ENCODE results near the gene PDE7B.

- TF ChIP-seq EP300 (IDR thresholded peaks at IDR 0.05; ENCODE audit: borderline replicate concordance in 1 of 2, low read depth in 1 of 2, low read length in 1 of 2): no peak
- no peak for TF ChIP-seq CTCF (IDR thresholded peaks at IDR 0.05)
- TF ChIP-seq, protein P1, sequence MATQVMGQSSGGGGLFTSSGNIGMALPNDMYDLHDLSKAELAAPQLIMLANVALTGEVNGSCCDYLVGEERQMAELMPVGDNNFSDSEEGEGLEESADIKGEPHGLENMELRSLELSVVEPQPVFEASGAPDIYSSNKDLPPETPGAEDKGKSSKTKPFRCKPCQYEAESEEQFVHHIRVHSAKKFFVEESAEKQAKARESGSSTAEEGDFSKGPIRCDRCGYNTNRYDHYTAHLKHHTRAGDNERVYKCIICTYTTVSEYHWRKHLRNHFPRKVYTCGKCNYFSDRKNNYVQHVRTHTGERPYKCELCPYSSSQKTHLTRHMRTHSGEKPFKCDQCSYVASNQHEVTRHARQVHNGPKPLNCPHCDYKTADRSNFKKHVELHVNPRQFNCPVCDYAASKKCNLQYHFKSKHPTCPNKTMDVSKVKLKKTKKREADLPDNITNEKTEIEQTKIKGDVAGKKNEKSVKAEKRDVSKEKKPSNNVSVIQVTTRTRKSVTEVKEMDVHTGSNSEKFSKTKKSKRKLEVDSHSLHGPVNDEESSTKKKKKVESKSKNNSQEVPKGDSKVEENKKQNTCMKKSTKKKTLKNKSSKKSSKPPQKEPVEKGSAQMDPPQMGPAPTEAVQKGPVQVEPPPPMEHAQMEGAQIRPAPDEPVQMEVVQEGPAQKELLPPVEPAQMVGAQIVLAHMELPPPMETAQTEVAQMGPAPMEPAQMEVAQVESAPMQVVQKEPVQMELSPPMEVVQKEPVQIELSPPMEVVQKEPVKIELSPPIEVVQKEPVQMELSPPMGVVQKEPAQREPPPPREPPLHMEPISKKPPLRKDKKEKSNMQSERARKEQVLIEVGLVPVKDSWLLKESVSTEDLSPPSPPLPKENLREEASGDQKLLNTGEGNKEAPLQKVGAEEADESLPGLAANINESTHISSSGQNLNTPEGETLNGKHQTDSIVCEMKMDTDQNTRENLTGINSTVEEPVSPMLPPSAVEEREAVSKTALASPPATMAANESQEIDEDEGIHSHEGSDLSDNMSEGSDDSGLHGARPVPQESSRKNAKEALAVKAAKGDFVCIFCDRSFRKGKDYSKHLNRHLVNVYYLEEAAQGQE (IDR thresholded peaks at IDR 0.05; ENCODE audit: low read depth, low read length): no peak
- TF ChIP-seq, protein P2, sequence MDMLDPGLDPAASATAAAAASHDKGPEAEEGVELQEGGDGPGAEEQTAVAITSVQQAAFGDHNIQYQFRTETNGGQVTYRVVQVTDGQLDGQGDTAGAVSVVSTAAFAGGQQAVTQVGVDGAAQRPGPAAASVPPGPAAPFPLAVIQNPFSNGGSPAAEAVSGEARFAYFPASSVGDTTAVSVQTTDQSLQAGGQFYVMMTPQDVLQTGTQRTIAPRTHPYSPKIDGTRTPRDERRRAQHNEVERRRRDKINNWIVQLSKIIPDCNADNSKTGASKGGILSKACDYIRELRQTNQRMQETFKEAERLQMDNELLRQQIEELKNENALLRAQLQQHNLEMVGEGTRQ (IDR thresholded peaks at IDR 0.05; ENCODE audit: borderline replicate concordance, low read depth, low read length): no peak
- no peak for TF ChIP-seq FOSL2 (IDR thresholded peaks at IDR 0.05; ENCODE audit: borderline replicate concordance, low read depth)
- no peak for TF ChIP-seq MXI1 (IDR thresholded peaks at IDR 0.05; ENCODE audit: low read depth, low read length)
- no peak for TF ChIP-seq FOXJ3 (CRISPR knock-in tag; IDR thresholded peaks at IDR 0.05)
- TF ChIP-seq POLR2AphosphoS5 (IDR thresholded peaks at IDR 0.05; ENCODE audit: low read depth, low read length): no peak
- TF ChIP-seq SMC3 (IDR thresholded peaks at IDR 0.05; ENCODE audit: low read depth, low read length): no peak
- TF ChIP-seq YY1 (IDR thresholded peaks at IDR 0.05; ENCODE audit: low read depth): no peak
- TF ChIP-seq USF1 (IDR thresholded peaks at IDR 0.05; ENCODE audit: borderline replicate concordance, low read depth): no peak
- no peak for TF ChIP-seq RAD21 (IDR thresholded peaks at IDR 0.05; ENCODE audit: low read length)
- no peak for TF ChIP-seq PBX3 (IDR thresholded peaks at IDR 0.05)
- no peak for TF ChIP-seq ZBTB33 (IDR thresholded peaks at IDR 0.05; ENCODE audit: borderline replicate concordance, low read depth)
Measured at GRCh38 chr6:135995545-135995898, 144.0 kb downstream of the PDE7B start.

Measured in SK-N-SH (cell line).